Stimulated activated memory B cell treated with anti-CD40 and anti-IgM and Interleukin-4, amounts not matched to agents 10 μg/mL and 1 μg/mL and 100 μg/mL, for 72 hours (primary cell): ENCODE results near the gene CFAP20.
"Not testable (repeated sequence)": the region's sequence is repeated elsewhere in the genome, so short reads cannot be mapped to it uniquely, and the experiment has no call there.

Experiments
- ATAC-seq: fragments of 150-1000 bp; cut with Tn5 transposase; 2 replicates; pipeline ENCODE4 v1.10.0; 2021
- H3K27ac Mint-ChIP-seq: one replicate; pipeline ENCODE4 v1.8.0; 2022; ENCODE audit warnings: mild to moderate bottlenecking, mixed read lengths
- H3K27me3 Mint-ChIP-seq: one replicate; pipeline ENCODE4 v1.8.0; 2022; ENCODE audit warnings: mixed read lengths
- H3K36me3 Mint-ChIP-seq: one replicate; pipeline ENCODE4 v1.8.0; 2022; ENCODE audit warnings: mixed read lengths
- H3K4me1 Mint-ChIP-seq: one replicate; pipeline ENCODE4 v1.8.0; 2022; ENCODE audit warnings: mixed read lengths
- H3K4me3 Mint-ChIP-seq: one replicate; pipeline ENCODE4 v1.8.0; 2022; ENCODE audit warnings: mild to moderate bottlenecking, moderate library complexity, mixed read lengths
- H3K9me3 Mint-ChIP-seq: one replicate; pipeline ENCODE4 v1.8.0; 2022; ENCODE audit warnings: mixed read lengths

Gene CFAP20

DNA sequence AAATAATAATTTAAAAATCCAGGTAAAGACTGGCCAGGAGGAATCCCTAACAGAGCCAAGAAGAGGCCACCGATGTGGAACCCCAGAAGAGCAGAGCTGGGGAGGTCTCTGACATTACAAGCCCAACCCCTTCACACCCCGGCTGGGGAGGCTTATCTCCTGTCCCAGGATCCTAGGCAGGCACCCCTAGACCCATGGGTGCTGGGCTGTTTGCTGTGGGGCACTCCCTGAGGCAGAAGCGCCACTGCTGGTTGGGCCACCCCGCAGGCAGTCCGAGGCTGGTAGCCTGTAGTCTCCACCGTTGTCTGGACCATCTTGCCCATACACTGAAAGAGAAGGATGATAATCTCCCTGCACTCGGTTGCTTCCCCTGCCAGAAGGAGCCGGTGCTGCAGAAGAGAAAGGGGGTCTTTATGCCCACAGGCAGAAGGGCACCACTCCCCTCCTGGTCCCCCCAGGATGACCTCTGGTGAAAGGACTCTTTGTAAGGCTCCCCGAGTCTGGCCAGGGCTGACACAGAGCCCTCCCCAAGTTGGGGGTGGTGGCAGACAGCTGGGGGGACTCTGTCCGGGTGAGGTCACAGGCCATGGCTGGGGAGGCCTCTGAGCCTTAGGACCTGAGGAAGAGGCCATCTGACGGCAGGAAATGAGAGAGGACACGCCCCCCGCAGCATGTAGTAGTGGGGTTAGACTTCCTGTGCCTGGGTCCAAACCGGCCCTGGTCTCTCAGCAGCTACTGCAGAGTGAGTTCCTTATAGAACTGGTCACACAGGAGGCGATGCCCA lies 34.2 kb downstream of the CFAP20 start:
- no peak for ATAC-seq
- no peaks in the 10 kb centered on the region for H3K4me1 Mint-ChIP-seq
- no peaks in the 10 kb centered on the region for H3K9me3 Mint-ChIP-seq
- H3K36me3 Mint-ChIP-seq, result no peaks in the 10 kb centered on the region
- no peak overlapping the region for H3K27ac Mint-ChIP-seq
- peaks cover 54% of the 10 kb centered on the region for H3K27me3 Mint-ChIP-seq
- H3K4me3 Mint-ChIP-seq, result no peak overlapping the region

DNA sequence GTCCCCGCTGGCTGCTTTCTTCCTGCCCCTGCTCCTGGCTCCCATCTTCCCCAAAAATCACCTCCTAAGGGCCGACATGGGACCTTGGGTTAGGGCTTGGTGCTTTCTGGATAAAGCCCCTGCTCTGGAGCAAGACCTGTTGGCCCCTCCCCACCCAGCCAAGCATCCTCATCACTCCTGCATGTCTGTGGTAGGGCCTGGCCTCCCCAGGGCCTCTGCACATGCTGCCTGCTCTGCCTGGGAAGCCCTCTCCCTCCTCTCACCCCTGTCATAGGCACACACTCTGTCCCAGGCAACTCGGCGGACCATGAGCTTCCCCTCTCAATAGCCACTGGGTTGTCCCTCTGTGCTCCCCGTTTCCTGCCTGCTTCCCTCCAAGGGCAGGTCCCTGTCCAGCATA lies 35.2 kb downstream of the CFAP20 start:
- H3K27me3 Mint-ChIP-seq, result peaks cover 45% of the 10 kb centered on the region
- H3K4me3 Mint-ChIP-seq, result no peak overlapping the region
- H3K27ac Mint-ChIP-seq, result no peak overlapping the region
- H3K9me3 Mint-ChIP-seq, result no peaks in the 10 kb centered on the region
- no peak for ATAC-seq
- H3K36me3 Mint-ChIP-seq, result no peaks in the 10 kb centered on the region
- H3K4me1 Mint-ChIP-seq, result no peaks in the 10 kb centered on the region

DNA sequence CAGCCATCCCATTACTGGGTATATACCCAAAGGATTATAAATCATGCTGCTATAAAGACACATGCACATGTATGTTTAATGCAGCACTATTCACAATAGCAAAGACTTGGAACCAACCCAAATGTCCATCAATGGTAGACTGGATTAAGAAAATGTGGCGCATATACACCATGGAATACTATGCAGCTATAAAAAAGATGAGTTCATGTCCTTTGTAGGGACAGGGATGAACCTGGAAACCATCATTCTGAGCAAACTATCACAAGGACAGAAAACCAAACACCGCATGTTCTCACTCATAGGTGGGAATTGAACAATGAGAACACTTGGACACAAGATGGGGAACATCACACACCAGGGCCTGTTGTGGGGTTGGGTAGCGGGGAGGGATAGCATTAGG lies 38.8 kb downstream of the CFAP20 start:
- not testable (repeated sequence) for H3K36me3 Mint-ChIP-seq, ATAC-seq, H3K27ac Mint-ChIP-seq

DNA sequence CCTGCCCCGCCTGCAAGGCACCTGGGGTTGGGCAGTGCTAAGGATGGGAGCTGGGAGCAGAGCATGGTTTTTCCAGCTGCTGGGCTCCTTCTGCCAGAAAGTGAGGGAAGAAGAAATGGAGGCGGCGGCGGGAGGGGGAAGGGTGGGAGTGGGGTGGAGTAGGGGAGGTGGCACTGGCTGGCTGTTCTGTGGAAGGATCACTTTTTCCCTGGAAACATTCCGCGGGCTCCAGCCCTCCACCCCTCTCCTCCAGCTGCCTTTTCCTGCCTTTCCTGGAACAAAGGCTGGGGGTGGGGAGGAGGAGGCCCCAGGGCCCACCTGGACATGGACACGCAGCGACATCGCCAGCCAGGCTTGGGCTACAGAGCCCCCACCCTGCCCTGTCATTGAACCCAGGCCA lies 41.1 kb downstream of the CFAP20 start:
- H3K27ac Mint-ChIP-seq, result no peak overlapping the region
- no peaks in the 10 kb centered on the region for H3K9me3 Mint-ChIP-seq
- ATAC-seq, result no peak
- H3K4me3 Mint-ChIP-seq, result no peak overlapping the region
- H3K27me3 Mint-ChIP-seq, result no peaks in the 10 kb centered on the region
- no peaks in the 10 kb centered on the region for H3K36me3 Mint-ChIP-seq
- H3K4me1 Mint-ChIP-seq, result no peaks in the 10 kb centered on the region

More for the DNA sequence above, 38.8 kb downstream of the CFAP20 start:
- H3K4me3 Mint-ChIP-seq, H3K9me3 Mint-ChIP-seq, H3K4me1 Mint-ChIP-seq: not testable (repeated sequence)
- peaks cover 20% of the 10 kb centered on the region for H3K27me3 Mint-ChIP-seq

DNA sequence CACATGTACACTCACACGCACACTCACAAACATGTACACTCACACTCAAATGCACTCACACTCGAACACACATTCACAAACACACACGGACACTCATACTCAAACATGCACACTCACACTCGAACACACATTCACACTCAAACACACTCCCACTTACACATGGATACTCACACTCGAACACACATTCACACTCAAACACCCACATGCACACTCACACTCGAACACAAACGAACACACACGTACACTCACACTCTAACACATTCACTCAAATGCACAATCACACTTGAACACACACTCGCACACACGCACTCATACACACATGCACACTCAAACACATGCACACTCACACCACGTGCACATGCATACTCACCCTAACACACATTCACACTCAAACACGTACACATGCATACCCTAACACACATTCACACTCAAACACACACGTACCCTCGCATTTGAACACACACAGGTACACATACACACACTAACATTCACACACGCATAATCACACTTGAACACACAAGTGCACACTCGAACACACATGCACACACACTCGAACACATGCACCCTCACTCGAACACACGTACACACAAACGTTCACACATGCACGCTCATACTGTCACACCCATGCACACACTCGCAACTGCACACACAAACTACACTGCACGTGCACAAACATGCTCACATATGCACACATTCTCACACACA lies 41.8 kb downstream of the CFAP20 start:
- no peak for ATAC-seq
- H3K27me3 Mint-ChIP-seq, result peaks cover 5% of the 10 kb centered on the region
- no peaks in the 10 kb centered on the region for H3K36me3 Mint-ChIP-seq
- H3K27ac Mint-ChIP-seq, result no peak overlapping the region
- no peaks in the 10 kb centered on the region for H3K9me3 Mint-ChIP-seq
- no peaks in the 10 kb centered on the region for H3K4me1 Mint-ChIP-seq
- H3K4me3 Mint-ChIP-seq, result no peak overlapping the region

DNA sequence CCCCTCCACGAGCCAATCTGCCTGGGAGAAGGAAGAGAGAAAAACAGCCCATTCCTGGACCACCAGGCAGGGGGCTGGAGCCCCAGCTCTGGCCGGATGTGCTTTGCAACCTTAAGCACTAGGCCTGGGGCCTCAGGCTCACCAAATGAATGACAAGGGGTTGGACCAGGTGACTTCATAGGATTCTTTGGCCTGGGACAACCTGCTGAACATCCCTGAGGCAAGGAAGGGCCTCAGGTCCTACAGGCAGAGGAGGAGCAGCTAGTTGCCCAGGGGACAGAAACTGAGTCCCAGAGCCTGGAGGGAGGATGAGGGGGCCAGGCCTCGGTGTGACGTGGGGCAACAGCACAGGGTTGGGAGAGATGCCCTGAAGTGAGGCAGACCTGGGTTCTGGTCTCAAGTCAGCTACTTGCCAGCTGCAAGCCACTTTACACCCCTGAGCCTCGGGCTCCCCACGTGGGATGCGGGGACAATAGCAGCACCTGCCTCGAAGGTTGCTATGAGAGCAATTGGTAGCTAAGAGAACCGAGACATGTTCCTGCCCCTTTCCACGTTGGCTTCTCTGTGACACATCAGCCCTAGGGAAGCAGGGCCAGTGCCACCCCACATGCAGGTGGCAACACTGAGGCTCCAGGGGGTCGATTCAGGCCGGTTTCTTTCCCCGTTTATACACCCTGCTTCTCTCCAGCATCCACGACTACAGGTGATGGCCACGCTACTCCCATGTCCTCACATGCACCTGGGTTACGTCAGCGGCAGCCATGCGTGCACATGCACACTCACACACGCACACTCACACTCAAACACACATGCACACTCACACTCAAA lies 42.6 kb downstream of the CFAP20 start:
- H3K36me3 Mint-ChIP-seq, result no peaks in the 10 kb centered on the region
- ATAC-seq, result no peak
- peaks cover 9% of the 10 kb centered on the region for H3K27me3 Mint-ChIP-seq
- H3K4me1 Mint-ChIP-seq, result no peaks in the 10 kb centered on the region
- no peak overlapping the region for H3K27ac Mint-ChIP-seq
- no peaks in the 10 kb centered on the region for H3K9me3 Mint-ChIP-seq
- H3K4me3 Mint-ChIP-seq, result no peak overlapping the region

DNA sequence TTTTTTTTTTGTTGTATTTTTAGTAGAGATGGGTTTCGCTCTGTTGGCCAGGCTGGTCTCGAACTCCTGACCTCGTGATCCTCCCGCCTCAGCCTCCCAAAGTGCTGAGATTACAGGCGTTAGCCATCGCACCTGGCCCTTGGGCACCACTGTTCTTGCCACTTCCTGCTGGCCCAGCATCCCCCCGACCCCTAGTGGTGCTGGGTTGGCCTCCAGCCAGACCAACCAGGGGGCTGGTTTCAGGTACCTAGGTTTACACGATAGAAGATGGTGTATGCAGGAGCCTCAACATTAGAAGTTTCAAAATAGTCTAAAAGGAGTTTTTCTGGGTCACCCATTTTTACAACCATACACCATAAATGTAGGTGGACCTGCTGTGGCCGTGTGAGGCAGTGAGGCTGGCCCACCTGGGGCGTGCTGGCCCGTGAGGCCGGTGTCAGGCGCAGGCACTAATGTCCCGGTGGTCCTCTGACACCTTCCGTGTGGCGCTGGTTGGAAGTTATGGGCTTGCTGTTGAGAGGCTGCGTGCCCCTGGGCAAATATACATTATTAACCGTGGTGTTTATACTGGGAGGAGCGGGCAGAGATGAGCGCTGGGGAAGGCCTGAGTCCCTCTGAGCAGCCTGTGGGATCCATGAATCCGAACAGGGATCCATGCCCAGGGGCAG lies 43.5 kb downstream of the CFAP20 start:
- no peak overlapping the region for H3K4me3 Mint-ChIP-seq
- H3K27me3 Mint-ChIP-seq, result peaks cover 9% of the 10 kb centered on the region
- H3K9me3 Mint-ChIP-seq, result no peaks in the 10 kb centered on the region
- H3K36me3 Mint-ChIP-seq, result no peaks in the 10 kb centered on the region
- ATAC-seq, result no peak
- no peak overlapping the region for H3K27ac Mint-ChIP-seq
- H3K4me1 Mint-ChIP-seq, result no peaks in the 10 kb centered on the region

DNA sequence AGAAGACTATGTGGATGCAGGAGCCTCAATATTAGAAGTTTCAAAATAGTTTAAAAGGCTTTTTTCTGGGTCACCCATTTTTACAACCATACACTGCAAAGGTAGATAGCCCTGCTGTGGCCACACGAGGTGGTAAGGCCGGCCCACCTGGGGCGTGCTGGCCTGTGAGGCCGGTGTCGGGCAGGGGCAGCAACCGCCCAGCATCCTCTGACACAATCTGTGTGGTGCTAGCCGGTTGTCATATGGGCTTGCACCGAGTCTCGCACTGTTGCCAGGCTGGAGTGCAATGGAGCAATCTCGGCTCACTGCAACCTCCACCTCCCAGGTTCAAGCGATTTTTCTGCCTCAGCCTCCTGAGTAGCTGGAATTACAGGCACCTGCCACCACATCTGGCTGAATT lies 44.0 kb downstream of the CFAP20 start:
- no peak for ATAC-seq
- Mint-ChIP-seq H3K4me1 (no peaks in the 10 kb centered on the region), H3K36me3 (no peaks in the 10 kb centered on the region)

DNA sequence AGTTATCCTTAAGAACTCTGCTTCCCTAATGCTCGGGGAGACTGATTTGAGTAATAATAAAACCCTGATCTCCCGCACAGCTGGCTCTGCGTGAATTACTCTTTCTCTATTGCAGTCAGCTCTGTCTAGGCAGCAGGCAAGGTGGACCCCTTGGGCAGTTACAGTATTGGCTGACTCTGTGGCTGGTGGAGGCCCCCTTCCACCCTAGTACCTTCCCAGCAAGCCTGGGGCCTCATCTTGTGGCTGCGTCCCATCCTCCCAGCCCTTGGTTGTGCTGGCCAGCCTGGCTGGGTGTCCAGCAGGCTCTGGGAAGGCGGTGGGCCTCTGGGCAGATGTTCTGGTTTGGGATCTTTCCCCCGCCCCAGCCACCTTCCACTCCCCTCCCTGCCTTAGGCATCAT lies 44.5 kb downstream of the CFAP20 start:
- Mint-ChIP-seq H3K4me1 (no peaks in the 10 kb centered on the region), H3K4me3 (no peak overlapping the region), H3K9me3 (no peaks in the 10 kb centered on the region), H3K27ac (no peak overlapping the region), H3K36me3 (no peaks in the 10 kb centered on the region), H3K27me3 (peaks cover 9% of the 10 kb centered on the region)
- ATAC-seq, result no peak

More for the DNA sequence above, 44.0 kb downstream of the CFAP20 start:
- Mint-ChIP-seq H3K27ac (no peak overlapping the region), H3K4me3 (no peak overlapping the region), H3K27me3 (peaks cover 9% of the 10 kb centered on the region), H3K9me3 (no peaks in the 10 kb centered on the region)

DNA sequence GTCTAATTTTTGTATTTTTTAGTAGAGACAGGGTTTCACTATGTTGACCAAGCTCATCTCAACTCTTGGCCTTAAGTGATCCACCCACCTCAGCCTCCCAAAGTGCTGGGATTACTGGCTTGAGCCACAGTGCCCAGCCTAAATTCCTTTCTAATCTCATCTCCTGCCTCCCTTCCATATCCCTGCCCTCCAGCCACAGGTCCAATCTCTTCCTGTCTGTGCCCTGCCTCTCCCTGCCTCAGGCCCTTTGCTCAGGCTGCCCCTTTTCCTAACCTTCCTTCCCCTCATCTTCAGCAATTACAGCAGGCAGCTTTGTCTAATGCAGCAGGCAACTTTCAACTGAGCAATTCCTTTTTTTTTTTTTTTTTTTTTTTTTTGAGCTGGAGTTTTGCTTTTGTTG lies 46.8 kb downstream of the CFAP20 start:
- no peak for ATAC-seq
- no peak overlapping the region for H3K4me3 Mint-ChIP-seq
- H3K27ac Mint-ChIP-seq, result no peak overlapping the region
- H3K36me3 Mint-ChIP-seq, result no peaks in the 10 kb centered on the region
- H3K9me3 Mint-ChIP-seq, result no peaks in the 10 kb centered on the region
- no peaks in the 10 kb centered on the region for H3K4me1 Mint-ChIP-seq
- H3K27me3 Mint-ChIP-seq, result peaks cover 18% of the 10 kb centered on the region

DNA sequence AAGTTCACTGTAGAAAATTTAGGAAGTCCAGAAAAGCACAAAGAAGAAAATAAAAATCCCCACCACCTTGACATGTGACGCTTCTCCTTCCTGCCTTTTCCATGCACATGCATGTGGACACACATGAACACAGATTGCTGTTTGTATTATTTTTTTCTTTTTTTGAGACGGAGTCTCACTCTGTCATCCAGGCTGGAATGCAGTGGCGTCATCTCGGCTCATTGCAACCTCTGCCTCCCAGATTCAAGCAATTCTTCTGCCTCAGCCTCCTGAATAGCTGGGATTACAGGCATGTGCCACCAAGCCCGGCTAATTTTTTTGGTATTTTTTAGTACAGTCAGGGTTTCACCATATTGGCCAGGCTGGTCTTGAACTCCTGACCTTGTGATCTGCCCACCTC lies 48.5 kb downstream of the CFAP20 start:
- not testable (repeated sequence) for ATAC-seq, H3K4me3 Mint-ChIP-seq, H3K36me3 Mint-ChIP-seq, H3K9me3 Mint-ChIP-seq, H3K4me1 Mint-ChIP-seq, H3K27ac Mint-ChIP-seq
- H3K27me3 Mint-ChIP-seq, result peaks cover 23% of the 10 kb centered on the region

DNA sequence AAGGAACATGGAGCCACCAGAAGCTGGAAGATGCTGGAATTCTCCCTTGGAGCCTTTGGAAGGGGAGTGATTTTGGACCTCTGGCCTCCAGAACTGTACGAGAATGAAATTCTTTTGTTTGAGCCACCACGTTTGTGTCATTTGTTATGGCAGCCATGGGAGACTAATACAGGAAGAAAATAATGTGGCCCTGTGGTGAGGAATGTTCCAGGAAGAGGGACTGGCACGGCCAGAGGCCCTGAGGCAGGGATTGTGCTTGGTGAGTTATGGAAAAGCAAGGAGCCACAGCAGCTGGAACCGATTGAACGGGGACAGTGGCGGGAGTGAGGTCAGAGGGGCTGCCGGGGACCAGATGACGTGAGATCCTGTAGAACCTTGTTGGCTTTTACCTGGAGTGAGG lies 51.4 kb downstream of the CFAP20 start:
- Mint-ChIP-seq H3K4me1 (no peaks in the 10 kb centered on the region), H3K4me3 (no peak overlapping the region), H3K9me3 (peaks cover 6% of the 10 kb centered on the region), H3K27ac (no peak overlapping the region), H3K36me3 (no peaks in the 10 kb centered on the region), H3K27me3 (peaks cover 34% of the 10 kb centered on the region)
- no peak for ATAC-seq

DNA sequence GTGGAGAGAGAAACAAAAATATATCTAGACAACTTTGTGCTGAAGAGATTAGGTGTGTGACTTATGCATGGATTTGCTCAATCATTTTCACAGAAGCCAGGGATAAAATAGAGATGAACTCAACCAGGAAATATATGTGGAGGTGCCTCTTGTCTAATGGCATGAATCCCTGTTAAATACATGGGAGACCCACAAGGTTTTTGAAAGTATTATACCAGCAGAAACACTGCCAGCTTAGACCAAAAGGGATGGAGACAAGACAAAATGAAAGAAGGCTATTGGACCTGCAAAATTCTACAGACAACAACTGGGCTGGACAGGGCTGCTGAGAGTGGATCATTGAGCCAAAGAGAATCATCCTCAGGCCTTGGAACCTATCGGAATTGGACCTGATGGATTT lies 52.7 kb downstream of the CFAP20 start:
- Mint-ChIP-seq H3K27ac (no peak overlapping the region), H3K36me3 (no peaks in the 10 kb centered on the region), H3K4me1 (no peaks in the 10 kb centered on the region), H3K4me3 (no peak overlapping the region), H3K27me3 (peaks cover 25% of the 10 kb centered on the region), H3K9me3 (peaks cover 12% of the 10 kb centered on the region)
- ATAC-seq, result no peak

DNA sequence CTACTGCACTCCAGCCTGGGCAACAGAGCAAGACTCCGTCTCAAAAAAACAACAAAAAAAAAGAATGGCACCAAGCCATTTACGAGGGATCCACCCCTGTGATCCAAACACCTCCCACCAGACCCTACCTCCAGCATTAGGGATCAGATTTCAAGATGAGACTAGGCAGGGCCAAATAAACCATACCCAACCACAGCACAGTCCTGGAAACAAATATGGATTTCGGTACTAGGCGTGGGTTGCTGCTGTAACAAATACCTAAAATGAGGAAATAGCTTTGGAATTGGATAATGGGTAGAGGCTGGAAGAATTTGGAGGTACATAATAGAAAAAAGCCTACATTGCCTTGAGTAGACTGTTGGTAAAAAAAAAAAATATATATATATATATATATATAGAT lies 54.5 kb downstream of the CFAP20 start:
- no peak overlapping the region for H3K27ac Mint-ChIP-seq

DNA sequence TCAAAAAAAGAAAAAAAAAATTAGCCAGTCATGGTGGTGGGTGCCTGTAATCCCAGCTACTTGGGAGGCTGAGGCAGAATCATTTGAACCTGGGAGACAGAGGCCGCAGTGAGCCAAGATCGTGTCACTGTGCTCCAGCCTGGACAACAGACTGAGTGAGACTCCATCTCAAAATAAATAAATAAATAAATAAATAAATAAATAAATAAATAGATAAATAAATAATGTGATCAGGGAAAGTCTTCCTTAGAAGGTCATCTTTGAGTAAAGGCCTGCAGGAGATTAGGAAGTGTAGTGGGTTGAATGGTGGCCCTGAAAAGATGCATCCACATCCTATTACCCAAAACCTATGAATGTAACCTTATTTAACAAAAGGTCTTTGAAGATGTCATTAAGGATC lies 56.1 kb downstream of the CFAP20 start:
- H3K27ac Mint-ChIP-seq, H3K36me3 Mint-ChIP-seq, ATAC-seq, H3K4me1 Mint-ChIP-seq, H3K4me3 Mint-ChIP-seq: not testable (repeated sequence)
- H3K9me3 Mint-ChIP-seq, result peaks cover 18% of the 10 kb centered on the region
- peaks cover 24% of the 10 kb centered on the region for H3K27me3 Mint-ChIP-seq

More for the DNA sequence above, 54.5 kb downstream of the CFAP20 start:
- peaks cover 14% of the 10 kb centered on the region for H3K9me3 Mint-ChIP-seq
- H3K36me3 Mint-ChIP-seq, result no peaks in the 10 kb centered on the region
- peaks cover 25% of the 10 kb centered on the region for H3K27me3 Mint-ChIP-seq
- ATAC-seq, result no peak
- no peak overlapping the region for H3K4me3 Mint-ChIP-seq
- no peaks in the 10 kb centered on the region for H3K4me1 Mint-ChIP-seq
